COR-L47 (cell line): Measurements from ENCODE around the gene CASK.

Source experiments
- DNase-seq: peaks from one replicate; lab custom pipeline; 2025; lab: John Stamatoyannopoulos, UW

The CASK gene

GRCh38 chrX:41912923-41913322 is 10.4 kb downstream of the CASK start:
- no peak for DNase-seq

DNA sequence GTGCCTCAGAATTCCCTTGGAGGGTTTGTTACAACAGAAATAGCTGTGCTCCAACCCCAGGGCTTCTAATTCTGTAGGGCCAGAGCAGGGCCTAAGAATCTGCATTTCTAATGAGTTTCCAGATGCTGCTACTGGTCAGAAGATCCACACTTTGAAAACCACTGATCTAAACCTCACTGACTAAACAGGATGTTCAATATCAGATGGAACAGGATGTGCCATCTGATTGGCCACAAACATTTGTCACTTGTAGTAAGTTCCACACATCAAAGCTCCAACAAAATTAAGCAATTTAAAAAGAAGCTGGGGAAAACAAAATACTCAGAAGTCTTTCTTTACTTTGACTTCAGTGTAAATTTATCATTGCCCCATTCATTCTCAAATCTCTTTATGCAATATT is 14.3 kb downstream of the CASK start:
- no peak for DNase-seq

DNA sequence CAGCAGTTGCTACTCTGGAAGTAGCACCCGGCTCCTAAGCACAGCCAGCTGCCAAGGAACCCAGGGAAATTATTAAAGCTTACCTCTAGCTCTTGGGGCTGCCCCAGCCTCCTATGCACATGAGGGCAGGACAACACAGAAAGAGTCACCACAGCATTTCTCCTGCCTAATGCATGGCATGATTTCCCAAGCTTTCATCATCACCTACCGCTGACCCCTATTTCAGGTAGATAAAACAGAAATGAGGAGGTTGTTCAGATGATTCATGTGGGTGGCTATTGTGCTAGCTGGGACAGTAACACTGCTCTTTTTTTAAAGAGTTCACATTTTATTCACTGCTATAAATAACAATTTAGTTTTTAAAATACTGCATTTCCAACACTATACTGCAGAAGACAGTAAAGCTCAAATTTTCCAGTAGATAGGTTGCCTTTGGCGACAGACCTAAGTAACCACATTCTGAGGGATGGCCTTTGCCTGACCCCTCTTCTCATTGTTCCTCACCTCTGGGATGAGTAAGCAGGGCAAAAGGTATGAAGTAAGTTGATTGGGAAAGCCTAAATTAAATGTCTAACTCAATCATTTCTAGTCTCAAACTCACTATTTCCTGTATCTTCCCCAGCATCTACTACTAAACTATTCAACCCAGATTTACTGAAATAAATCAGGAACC is 16.7 kb downstream of the CASK start:
- no peak for DNase-seq

DNA sequence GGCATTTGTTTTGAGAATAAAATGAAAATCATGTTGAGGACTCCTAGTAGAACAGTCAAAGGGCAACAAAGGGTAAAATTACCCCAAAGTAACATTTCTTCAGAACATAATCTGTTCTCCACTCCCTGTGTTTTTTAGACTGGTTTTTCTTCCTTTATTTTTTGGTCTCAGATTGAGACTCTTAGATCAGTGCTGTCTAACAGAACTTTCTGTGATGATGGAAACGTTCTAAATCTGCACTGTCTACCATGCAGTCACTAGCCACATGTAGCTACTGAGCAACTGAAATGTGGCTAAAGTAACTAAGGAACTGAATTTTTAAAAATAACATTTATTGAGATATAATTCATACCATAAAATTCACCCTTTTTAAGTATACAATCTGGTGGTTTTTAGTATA is 19.8 kb downstream of the CASK start:
- no peak for DNase-seq

DNA sequence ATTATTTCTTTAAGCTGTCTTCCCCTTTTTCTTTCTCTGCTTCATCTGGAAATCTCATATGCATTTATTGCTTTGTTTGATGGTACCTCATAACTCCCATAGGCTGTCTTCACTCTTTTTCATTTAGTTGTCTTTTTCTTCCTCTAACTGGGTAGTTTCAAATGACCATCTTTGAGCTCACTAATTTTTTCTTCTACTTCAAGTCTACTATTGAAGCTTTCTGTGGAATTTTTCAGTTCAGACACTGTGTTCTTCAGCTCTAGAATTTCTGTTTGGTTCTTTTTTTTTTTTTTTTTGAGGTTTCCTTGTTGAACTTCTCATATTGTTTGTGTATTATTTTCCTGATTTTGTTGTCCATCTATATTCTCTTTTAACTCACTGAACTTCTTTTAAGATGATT is 23.0 kb downstream of the CASK start:
- DNase-seq = no peak

GRCh38 chrX:41895826-41896225 is 27.5 kb downstream of the CASK start:
- DNase-seq = no peak

- no peak for DNase-seq
Measured at GRCh38 chrX:41890026-41890423, 33.3 kb downstream of the CASK start.

DNA sequence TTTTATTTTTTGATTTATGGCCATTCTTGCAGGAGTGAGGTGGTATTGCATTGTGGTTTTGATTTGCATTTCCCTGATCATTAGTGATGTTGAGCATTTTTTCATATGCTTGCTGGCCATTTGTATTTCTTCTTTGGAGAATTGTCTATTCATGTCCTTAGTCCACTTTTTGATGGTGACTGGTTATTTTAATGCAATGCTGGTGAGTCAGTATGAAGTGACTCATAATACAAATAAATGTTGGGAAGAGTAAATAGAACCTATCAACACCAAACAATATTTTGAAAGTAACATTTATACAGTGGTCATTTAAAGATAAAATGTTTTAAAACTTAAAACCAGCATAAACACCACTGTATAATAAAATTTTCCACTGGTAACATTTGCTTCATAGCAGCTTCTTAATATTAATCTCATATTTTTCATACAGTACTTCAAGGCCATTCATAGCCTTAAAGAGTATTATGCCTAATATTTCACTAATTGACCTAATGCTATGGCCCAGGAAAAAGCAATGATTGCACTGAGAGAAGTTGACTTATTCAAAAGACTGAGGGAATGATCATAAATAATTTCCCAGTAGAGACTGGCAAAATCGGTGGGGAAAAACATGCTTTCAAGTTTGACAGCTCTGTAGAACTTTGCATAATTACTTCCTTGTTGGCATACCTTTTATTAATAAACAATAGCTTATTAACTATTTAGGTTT is 33.9 kb downstream of the CASK start:
- no peak for DNase-seq

DNA sequence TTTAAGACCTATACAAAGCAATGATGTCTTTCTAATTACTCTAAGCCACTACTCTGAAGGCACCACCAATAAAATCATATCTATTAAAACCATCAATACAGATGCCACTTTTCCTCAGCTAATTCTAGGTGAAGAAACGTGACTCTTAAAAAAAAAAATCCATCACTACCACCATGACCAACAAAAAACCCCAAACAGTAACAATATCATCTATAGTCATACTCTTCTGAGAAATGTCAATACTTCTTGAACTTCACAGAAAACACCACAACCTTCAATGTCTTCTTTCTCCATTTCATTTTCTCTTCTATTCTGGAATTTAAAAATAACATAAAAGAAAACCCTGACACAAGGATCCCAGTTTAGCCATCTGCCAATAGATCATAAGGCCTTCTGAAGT is 35.7 kb downstream of the CASK start:
- no peak for DNase-seq

DNA sequence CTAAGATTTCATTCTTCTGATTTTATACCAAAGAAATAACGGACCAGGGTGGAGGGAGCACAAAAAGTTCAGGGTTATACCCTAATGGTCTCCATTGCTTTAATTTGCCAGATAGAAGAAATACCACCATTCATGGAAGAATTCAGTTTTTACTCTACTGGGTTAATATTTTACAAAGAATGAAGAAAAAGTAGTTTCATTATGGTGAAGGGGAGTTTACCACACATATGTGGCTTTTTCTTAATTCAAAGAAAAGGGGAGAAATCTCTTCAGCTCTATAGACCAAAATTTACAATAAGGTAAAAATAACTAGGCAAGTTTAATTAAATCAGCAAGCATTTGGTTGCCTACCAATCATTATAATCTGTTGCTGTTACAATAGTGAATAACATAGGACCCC is 37.6 kb downstream of the CASK start:
- DNase-seq = no peak

- DNase-seq = no peak
Measured at GRCh38 chrX:41881166-41881565, 42.2 kb downstream of the CASK start.

- no peak for DNase-seq
Measured at GRCh38 chrX:41877167-41877566, 46.2 kb downstream of the CASK start.

GRCh38 chrX:41875142-41875541 is 48.2 kb downstream of the CASK start:
- DNase-seq = no peak

DNA sequence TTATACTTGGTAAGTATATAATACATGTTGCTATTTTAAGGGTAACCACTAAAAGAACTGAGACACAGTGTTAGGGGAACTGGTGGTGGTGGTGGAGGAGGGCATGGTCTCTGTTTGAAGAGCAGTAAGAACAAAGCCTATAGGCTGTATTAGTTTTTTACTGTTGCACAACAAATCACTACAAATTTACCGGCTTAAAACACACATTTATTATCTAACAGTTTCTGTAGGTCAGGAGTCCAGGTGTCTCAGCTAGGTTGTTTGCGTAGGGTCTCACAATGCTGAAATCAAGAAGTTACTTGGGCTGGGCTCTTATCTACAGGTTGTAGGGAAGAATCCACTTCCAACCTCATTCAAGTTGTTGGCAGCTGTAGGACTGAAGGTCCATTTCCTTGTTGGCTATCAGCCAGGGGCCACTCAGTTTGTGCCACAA is 52.6 kb downstream of the CASK start:
- DNase-seq = no peak

DNA sequence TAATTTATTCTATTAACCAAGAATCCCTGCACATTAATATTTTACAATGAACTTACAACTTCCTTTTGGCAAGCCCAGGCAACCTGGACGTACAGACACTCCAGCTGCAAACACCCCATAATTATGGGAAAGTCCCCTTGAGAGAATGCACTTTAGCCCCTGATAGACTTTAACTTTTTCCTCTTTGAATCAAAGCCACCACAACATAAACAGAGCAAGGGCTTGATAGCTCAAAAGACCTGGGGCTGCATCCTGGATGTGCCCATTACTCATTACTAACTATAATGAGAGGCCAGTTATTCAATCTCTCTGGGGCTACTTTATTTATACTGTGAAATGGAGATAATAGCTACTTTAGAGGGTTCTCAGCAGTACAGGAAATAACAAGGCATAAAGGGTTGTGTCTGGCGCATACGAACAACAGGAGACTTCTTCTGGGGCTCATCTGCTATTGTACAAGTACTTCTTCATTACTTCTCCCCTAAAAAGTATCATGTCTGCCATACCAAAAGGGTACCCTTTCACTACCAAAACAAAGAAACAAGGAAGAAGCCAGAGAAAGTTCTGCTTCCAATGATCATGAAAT is 54.9 kb downstream of the CASK start:
- no peak for DNase-seq

GRCh38 chrX:41863343-41864203 is 59.8 kb downstream of the CASK start:
- DNase-seq = no peak

GRCh38 chrX:41862562-41863184 is 60.7 kb downstream of the CASK start:
- DNase-seq = no peak

DNA sequence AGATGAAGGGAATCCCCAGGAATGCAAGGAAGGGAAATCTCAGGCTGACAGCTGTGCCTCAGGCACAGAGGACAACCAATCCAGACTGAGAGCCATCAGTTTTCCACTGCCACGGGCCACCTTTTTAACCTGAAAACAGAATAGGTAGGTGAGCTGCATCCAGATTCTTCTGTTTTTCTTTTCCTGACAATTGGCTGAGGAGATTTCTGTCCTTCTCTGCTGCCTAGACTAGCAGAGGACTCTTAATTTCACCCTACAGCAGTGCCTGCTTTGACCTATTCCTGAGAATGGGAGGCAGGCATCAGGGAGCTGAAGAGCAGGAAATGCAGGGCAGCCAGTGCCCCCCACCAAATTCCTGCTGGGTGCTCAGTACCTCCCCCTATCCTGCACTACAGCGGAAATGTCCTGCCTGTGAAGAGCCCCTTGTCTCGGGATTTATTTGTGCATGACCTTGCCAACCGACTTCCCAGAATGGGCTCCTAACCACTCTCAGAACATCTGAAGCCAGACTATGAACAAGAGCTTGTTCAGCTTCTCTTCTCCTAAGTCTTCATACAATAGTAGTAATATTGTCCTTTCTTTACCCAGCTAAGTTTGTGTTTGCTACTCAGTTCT is 65.1 kb downstream of the CASK start:
- DNase-seq = no peak

DNA sequence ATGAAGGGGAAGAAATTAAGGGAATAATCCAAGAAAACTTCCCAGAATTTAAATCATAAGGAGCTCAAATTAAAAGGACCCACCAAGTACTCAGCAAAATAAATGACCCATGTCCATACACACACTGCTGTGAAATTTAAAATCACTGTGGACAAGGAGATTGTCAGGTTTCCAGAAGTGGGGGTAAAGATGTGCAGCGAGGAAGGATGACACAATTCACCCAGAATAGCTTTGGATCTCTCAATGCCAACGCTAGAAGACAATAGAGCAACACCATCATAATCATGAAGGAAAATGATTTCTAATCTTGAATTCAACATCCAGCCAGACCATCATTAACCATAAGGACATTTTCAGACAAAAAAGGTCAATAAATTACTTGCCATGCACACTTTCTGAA is 65.7 kb downstream of the CASK start:
- no peak for DNase-seq

- no peak for DNase-seq
Measured at GRCh38 chrX:41846714-41847113, 76.6 kb downstream of the CASK start.

DNA sequence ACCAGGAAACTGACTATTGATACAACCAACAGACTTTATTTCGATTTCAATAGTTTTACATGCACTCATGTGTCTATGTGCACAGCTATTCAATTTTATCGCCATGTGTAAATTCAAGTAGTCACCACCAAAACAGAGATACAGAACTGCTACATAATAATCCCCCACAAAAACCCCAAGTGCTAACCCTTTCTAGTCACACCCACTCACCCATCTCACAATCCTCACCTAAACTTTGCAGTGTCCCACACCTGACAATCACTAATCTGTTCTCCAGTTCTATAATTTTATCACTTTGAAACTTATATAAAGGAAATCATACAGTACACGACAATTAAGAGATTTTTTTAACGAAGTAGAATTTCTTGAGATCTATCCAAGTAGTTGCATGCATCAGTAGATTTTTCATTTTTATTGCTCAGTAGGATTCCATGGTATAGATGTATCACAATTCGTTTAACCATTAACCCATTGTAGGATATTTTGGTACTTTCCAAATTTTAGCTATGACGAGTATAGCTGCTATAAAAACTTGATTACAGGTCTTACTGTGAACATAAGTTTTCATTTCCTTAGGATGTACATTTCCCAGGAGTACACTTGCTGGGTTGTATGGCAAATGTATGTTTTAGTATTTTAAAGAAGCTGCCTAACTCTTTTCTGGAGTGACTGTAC is 85.9 kb downstream of the CASK start:
- DNase-seq = no peak
